KOPT-K1 (cell line): ENCODE results near the gene FBXL19.
"Not testable (repeated sequence)": the region's sequence is repeated elsewhere in the genome, so short reads cannot be mapped to it uniquely, and the experiment has no call there.

Source experiments
- H3K27ac ChIP-seq: fragments of 200-600 bp; sonication (generic); 2 replicates; pipeline ENCODE4 v1.5.1; 2016; ENCODE audit warnings: antibody characterized with exemption, mild to moderate bottlenecking, low read depth, low read length; ENCODE audit not compliant: poor library complexity, severe bottlenecking
- H3K36me3 ChIP-seq: fragments of 200-600 bp; sonication (generic); 2 replicates; pipeline ENCODE4 v1.5.1; 2017; ENCODE audit warnings: antibody characterized with exemption, mild to moderate bottlenecking, low read length, moderate library complexity; ENCODE audit not compliant: insufficient read depth
- H3K9me3 ChIP-seq: fragments of 200-600 bp; sonication (generic); 2 replicates; pipeline ENCODE4 v1.5.1; 2017; ENCODE audit warnings: antibody characterized with exemption, low read length, mild to moderate bottlenecking; ENCODE audit not compliant: insufficient read depth, poor library complexity, severe bottlenecking

The FBXL19 gene

DNA sequence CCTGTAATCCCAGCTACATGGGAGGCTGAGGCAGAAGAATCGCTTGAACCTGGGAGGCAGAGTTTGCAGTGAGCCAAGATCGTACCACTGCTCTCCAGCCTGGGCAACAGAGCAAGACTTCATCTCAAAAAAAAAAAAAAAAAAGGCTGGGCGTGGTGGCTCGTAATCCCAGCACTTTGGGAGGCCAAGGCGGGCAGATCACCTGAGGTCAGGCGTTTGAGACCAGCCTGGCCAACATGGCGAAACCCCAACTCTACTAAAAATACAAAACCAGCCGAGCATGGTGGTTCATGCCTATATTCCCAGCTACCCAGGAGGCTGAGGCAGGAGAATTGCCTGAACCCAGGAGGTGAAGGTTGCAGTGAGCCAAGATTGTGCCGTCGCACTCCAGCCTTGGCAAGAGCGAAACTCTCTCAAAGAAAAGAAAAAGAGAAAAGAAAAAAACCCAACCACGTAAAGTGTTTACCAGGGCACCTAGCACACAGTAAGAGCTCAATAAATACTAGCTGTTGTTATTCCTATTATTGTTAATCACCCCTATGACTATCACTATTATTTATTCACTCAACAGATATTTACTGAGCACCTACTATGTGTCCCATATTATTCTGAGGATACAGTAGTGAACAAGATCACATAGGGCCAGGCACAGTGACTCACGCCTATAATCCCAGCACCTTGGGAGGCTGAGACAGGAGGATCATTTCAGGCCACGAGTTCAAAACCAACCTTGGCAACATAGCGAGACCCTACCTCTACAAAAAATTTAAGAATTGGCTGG lies 32.1 kb upstream of the FBXL19 start:
- not testable (repeated sequence) for H3K9me3 ChIP-seq, H3K27ac ChIP-seq
- peaks cover 45% of the 10 kb centered on the region for H3K36me3 ChIP-seq

DNA sequence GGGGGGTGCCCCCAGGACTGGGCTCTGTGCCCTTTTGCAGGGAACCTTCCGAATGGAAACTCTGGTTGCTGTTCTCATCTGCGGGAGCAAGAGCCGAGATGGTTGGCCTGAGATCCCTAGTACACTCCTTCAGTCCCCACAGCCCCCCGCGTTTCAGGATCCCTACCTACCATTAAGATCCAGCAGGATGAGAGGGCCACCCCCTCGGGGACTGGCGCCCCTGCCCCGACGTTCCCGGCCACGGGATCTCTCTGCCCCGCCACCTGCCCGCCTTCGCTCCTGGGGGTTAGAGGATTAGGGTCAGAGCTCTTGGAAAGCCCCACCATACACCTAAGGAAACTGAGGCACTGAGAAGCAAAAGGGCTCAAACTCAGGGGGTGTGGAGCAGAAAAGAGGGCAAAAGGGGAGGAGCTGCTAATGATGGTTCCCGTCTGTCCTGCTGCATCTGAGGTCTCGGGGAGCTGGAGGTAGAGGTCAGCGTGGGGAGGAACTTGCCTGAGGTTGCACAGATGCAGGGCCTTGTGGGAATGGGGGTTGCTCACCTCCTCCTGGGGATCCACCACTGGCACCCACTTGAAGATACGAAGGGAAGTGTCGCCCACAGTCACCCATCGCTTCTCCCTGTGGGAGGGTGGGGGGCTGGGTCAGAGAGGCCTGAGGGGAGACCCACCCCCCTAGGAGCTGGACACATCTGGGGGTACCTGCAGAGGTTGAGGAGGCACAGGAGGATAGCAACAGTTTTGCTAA lies 30.5 kb upstream of the FBXL19 start:
- Histone ChIP-seq H3K9me3 (no peaks in the 10 kb centered on the region), H3K36me3 (peaks cover 33% of the 10 kb centered on the region; the same call in 1 of the 2 replicates), H3K27ac (peak overlapping the region; percentile 59)

DNA sequence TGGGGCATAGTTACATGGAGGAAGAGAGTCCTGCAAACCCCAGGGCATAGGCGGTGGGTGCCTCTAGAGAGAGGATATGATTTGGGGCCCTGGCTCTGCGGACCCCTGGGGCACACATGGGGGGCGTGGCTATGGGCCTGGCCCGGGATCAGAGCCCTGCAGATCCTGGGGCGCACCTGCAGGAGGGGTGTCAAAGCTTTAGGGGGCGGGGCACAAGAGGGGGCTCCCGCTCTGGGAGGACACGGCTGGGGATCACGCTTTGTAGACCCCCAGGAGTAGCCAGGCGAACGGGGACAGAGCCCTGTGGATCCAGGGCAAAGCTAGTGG lies 30.0 kb upstream of the FBXL19 start:
- Histone ChIP-seq H3K9me3 (no peaks in the 10 kb centered on the region), H3K36me3 (peaks cover 30% of the 10 kb centered on the region; the same call in 1 of the 2 replicates), H3K27ac (peak overlapping the region; percentile 59)

DNA sequence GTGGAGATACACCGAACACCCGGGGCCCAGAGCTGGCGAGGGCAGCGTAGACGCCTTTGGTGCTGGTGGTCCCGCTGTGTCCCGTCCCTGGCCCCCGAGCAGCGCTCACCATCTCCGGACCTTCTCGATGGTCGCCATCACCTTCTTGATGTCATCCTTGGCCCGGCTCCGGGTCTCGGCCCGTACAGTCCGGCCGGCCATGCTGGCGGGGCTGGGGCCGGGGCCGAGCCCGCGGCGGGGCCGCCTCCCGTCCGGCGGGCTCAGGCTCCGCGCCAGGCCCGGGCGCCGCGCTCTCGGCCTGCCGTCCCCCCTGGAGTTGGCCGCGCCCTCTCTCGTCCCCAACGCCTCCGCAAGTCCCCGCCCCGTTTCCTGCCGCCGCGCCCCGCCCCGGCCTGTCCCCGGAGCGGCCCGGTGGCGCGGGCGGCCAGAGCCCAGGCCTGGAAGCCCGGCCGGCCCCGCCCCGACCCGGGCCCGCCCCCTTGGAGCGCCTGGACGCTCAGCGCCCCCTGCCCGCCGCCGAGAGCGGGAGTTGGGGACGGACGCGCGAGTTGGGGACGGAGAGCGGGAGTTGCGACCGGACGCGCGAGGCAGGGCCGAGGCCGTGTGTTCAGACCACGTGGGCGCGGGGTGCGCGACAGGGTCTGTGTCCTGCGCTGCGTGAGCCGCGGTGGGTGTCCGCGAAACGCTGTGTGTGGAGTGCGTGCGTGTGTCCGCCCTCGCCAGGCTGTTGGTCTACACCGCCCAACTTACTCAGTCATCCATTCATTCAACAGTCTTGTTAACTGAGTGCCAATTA lies 29.4 kb upstream of the FBXL19 start, which contains the start of gene BCL7C:
Gene BCL7C, minus strand, starts transcription at position 334 of the 796 bp plus-strand sequence. Its CDS starts 133 bp downstream, at position 201.
- Histone ChIP-seq H3K27ac (peak within 1 kb of the TSS; percentile 59), H3K36me3 (peaks cover 25% of the 10 kb centered on the region; the same call in 1 of the 2 replicates)

GRCh38 chr16:30894540-30895368 lies 28.6 kb upstream of the FBXL19 start:
- H3K27ac ChIP-seq: no peak overlapping the region
- H3K36me3 ChIP-seq: peaks cover 17% of the 10 kb centered on the region; the same call in 1 of the 2 replicates
- H3K9me3 ChIP-seq: no peaks in the 10 kb centered on the region

More for the DNA sequence above, 29.4 kb upstream of the FBXL19 start, which contains the start of gene BCL7C:
- H3K9me3 ChIP-seq: no peaks in the 10 kb centered on the region

DNA sequence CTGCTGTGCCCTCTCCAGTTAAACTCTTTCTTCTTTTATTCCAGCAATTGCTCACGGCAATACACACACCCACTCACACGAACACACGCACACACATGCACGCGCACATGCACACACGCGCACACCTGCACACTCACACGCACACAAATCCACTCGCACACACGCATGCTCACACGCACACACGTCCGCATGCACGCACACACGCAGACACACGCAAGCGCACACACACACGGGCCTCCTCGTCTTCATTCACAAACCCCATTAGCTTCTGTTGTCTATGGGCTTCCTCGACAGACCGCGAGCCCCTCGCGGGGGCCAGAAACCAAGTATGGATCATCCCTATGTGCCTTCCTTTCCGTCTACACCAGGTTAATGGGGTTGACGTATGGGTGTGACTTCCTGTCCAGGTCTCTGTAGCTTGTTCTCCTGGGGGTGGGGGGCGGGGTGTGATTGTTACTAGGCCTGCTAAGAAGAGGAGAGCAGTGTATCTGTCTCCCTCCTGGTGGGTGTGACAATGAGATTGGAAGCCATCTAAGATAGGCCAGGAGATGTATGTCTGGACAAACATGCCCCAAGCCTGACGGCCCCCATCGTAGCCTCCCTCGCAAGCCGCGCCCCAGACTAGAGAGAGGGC lies 27.6 kb upstream of the FBXL19 start:
- Histone ChIP-seq H3K9me3 (no peaks in the 10 kb centered on the region), H3K27ac (no peak overlapping the region), H3K36me3 (peaks cover 9% of the 10 kb centered on the region; the same call in 1 of the 2 replicates)

- peaks cover 4% of the 10 kb centered on the region; the same call in 1 of the 2 replicates for H3K36me3 ChIP-seq
- no peak within 1 kb of the TSS for H3K27ac ChIP-seq
- H3K9me3 ChIP-seq: no peaks in the 10 kb centered on the region
These were observed 27.0 kb upstream of the FBXL19 start, which contains the start of gene CTF1 for GRCh38 chr16:30896261-30896888. Gene CTF1 (plus strand): TSS chr16:30896614. CDS start chr16:30896644, 30 bp downstream.

DNA sequence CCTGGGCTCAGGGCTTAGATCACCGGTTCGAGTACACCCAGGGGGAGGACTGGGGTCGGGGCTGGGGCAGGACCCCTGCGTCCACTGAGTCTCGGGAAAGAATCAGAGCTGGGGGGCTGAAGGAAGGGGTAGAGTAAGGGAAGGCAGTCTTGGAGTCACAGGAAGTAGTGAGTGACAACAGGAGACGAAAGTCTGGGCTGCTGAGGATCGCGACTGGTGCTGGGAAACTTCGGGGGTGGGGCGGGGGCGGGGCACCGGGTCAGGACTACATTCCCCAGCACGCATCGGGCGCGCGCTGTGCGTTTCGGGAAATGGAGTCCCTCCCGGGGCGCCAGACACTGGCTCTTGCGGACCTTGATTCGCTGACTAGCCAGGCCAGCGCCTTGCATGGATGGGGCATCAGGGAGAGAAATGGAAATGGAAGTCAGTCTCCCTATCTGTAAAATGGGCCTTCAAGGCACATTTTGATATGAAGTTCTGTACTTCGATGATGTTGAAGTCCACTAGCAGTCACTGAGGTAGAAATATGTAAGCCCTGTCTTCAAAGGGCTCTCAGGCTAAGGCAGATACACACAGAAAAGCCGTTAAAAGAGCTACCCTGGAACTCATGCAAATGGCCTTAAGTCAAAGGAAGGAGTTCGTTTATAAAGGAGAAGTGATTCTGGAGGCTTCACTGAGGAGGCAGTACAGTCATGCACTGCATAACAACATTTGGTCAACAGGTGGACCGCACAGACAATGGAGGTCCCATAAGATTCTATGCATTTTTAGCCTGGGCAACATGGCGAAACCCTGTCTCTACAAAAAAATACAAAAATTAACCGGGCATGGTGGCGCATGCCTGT lies 26.3 kb upstream of the FBXL19 start:
- H3K9me3 ChIP-seq: no peaks in the 10 kb centered on the region
- H3K36me3 ChIP-seq: no peaks in the 10 kb centered on the region
- H3K27ac ChIP-seq: no peak overlapping the region

DNA sequence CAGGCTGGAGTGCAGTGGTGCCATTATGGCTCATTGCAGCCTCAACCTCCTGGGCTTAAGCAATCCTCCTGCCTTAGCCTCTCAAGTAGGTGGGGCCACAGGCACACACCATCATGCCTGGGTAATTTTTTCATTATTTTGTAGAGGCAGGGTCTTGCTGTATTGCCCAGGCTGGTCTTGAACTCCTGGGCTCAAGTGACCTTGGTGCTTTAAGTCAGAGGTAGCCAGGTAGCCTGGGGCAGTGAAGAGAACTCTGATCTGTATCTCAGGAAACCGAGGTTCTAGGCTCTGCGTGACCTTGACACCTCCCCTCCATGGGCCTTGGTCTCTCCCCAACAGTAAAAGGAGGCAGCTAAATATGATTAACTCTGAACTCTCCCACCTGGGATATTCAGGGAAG lies 23.6 kb upstream of the FBXL19 start:
- H3K9me3 ChIP-seq: no peaks in the 10 kb centered on the region
- no peak overlapping the region for H3K27ac ChIP-seq
- H3K36me3 ChIP-seq: no peaks in the 10 kb centered on the region

DNA sequence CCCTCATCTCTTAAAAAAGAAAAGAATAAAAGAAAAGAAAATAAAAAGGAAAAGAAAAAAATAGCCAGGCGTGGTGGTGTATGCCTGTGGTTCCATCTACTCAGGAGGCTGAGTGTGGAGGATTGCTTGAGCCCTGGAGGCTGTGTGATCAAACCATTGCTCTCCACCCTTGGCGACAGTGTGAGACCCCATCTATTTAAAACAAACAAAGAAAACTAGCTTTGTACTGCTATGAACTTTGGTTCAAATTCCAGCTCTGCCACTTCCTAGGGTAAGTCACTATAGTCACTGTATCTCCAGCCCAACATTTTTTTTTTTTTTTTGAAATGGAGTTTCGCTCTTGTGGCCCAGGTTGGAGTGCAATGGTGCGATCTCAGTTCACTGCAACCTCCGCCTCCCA lies 22.8 kb upstream of the FBXL19 start:
- H3K27ac ChIP-seq: no peak overlapping the region
- no peaks in the 10 kb centered on the region for H3K9me3 ChIP-seq
- H3K36me3 ChIP-seq: no peaks in the 10 kb centered on the region

DNA sequence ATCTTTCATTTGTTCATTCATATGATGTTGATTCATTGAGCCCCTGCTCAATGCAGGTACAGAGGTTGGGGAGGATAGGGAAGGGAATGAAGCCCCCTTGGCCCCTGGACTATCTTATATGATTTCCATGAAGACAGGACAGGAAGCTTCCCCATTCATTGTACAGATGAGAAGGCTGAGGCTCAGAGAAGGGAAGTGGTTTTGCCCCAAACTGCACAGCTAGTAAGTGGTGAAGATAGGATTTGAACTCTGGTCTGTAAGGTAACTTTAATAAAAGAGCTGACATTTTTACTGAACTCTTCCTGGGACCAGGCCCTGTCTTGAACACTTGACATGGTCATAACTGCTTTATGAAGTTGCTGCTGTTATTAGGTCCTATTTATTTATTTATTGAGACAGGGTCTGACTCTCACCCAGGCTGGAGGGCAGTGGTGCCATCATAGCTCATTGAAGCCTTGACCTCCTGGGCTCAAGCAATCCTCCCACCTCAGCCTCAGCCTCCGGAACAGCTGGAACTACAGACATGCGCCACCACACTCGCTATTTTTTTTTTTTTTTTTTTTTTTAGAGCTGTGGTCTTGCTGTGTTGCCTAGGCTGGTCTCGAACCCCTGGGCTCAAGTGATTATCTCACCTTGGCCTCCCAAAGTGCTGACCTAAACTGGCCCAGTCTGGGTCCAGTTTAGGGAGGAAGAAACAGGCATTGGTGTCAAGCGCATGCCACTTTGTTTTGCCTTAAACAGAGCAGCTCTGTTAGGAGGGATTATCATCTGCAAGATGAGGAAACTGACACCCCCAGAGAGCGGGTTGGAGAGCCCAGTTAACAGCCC lies 22.0 kb upstream of the FBXL19 start:
- Histone ChIP-seq H3K27ac (peak overlapping the region; percentile 87), H3K36me3 (no peaks in the 10 kb centered on the region)

More for the DNA sequence above, 22.0 kb upstream of the FBXL19 start:
- no peaks in the 10 kb centered on the region for H3K9me3 ChIP-seq
